GM06990 (cell line): ENCODE measurements around the gene NLRX1.
"Not testable (repeated sequence)": the region's sequence is repeated elsewhere in the genome, so short reads cannot be mapped to it uniquely, and the experiment has no call there.

Experiments used
- DNase-seq: peaks from one replicate; pipeline ENCODE4 v3.0.0-alpha.2; 2011; ENCODE audit not compliant: insufficient read length; ENCODE audit errors: extremely low read depth
- H3K27me3 ChIP-seq: replicated peaks from 2 replicates; pipeline ENCODE4 v1.6.0; 2011; ENCODE audit warnings: low read length; ENCODE audit not compliant: control insufficient read depth, insufficient read depth
- H3K36me3 ChIP-seq: 2 replicates; pipeline ENCODE4 v1.5.1; 2011; ENCODE audit warnings: low read length; ENCODE audit not compliant: control insufficient read depth, insufficient read depth
- H3K4me3 ChIP-seq: replicated peaks from 2 replicates; pipeline ENCODE4 v1.5.1; 2011; ENCODE audit warnings: low read depth, mild to moderate bottlenecking, control low read depth, low read length
- CTCF ChIP-seq: IDR thresholded peaks from 2 replicates; pipeline ENCODE4 v1.5.1; 2011; ENCODE audit warnings: low read length, control low read depth, mild to moderate bottlenecking, inconsistent platforms; ENCODE audit not compliant: insufficient read depth, poor library complexity, severe bottlenecking

The NLRX1 gene

GRCh38 chr11:119125821-119126220 lies 42.7 kb upstream of the NLRX1 start:
- Histone ChIP-seq H3K4me3 (no peak overlapping the region), H3K36me3 (peaks cover 9% of the 10 kb centered on the region), H3K27me3 (no peaks in the 10 kb centered on the region)
- TF ChIP-seq CTCF: no peak
- DNase-seq: no peak

GRCh38 chr11:119126675-119127268 lies 41.8 kb upstream of the NLRX1 start:
- DNase-seq: no peak
- Histone ChIP-seq H3K36me3 (peaks cover 13% of the 10 kb centered on the region), H3K4me3 (no peak overlapping the region), H3K27me3 (no peaks in the 10 kb centered on the region)
- no peak for TF ChIP-seq CTCF

- no peak for TF ChIP-seq CTCF
- peaks cover 27% of the 10 kb centered on the region for H3K36me3 ChIP-seq
- DNase-seq: no peak
These were observed 37.9 kb upstream of the NLRX1 start for GRCh38 chr11:119130662-119131061.

GRCh38 chr11:119134389-119134978 lies 34.0 kb upstream of the NLRX1 start:
- peaks cover 27% of the 10 kb centered on the region for H3K36me3 ChIP-seq
- no peak for DNase-seq
- peak; percentile 59 for TF ChIP-seq CTCF

More at GRCh38 chr11:119130662-119131061, 37.9 kb upstream of the NLRX1 start:
- H3K27me3 ChIP-seq: no peaks in the 10 kb centered on the region
- no peak overlapping the region for H3K4me3 ChIP-seq

GRCh38 chr11:119139276-119139675 lies 29.2 kb upstream of the NLRX1 start:
- H3K4me3 ChIP-seq, DNase-seq, H3K36me3 ChIP-seq, H3K27me3 ChIP-seq: not testable (repeated sequence)

More at GRCh38 chr11:119134389-119134978, 34.0 kb upstream of the NLRX1 start:
- Histone ChIP-seq H3K27me3 (no peaks in the 10 kb centered on the region), H3K4me3 (no peak overlapping the region)

- TF ChIP-seq CTCF: peak; percentile 67
- DNase-seq: no peak
- no peaks in the 10 kb centered on the region for H3K36me3 ChIP-seq
- no peaks in the 10 kb centered on the region; the same call in none of the 2 replicates for H3K27me3 ChIP-seq
- H3K4me3 ChIP-seq: no peak overlapping the region
These were observed 23.6 kb upstream of the NLRX1 start for GRCh38 chr11:119144825-119145486.
